ENCODE data around the gene GOLGA8A.
"Not testable (repeated sequence)": the region's sequence is repeated elsewhere in the genome, so short reads cannot be mapped to it uniquely, and the experiment has no call there.

GOLGA8A gene

GRCh38 chr15:34437687-34438086, at the start of gene GOLGA8A:
GOLGA8A (minus strand) TSS chr15:34437808; CDS start chr15:34389691, 48,117 bp downstream.
- peak; percentile 65 for DNase-seq

GRCh38 chr15:34483644-34484043, 46.0 kb upstream of the GOLGA8A start:
- no peak for DNase-seq

DNA sequence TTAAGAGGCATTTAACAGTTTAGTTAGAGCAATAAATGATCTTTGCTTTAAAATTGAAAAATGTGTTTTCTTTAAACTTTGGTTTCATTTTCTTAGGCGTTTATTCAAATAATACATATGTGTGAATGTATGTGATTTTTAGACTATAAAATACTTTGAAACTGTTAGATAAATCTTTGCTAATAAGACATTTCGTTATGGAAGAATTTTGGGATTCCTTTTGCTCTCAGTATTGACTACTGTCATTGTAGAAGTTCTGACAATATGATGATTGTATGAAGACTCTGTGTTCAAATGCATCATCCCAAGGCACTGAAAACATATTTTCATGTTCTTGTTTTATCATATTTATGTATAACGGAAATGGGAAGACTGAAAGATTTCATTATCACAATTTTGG, 43.8 kb upstream of the GOLGA8A start:
- no peak for DNase-seq

DNA sequence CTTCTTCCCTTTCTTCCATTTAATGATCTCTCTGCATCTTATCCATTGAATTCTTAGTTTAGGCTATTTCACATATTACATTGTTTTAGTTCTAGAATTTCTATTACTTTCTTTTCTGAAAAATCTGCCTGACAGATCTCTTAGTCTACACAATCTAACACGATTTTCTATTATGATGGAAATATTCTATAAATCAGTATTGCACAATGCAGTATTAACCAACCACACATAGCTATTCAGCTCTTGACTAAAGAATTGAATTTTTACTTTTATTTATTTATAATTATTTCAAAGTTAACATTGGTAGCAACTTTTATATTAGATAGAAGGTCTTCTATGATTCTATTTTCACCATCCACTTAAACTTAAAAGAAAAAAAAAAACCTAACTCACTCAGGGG, 36.2 kb upstream of the GOLGA8A start:
- no peak for DNase-seq

GRCh38 chr15:34472947-34473346, 35.3 kb upstream of the GOLGA8A start:
- DNase-seq, result no peak

GRCh38 chr15:34470892-34471291, 33.3 kb upstream of the GOLGA8A start:
- no peak for DNase-seq

- no peak for DNase-seq
Measured at GRCh38 chr15:34470091-34470490, 32.5 kb upstream of the GOLGA8A start.

DNA sequence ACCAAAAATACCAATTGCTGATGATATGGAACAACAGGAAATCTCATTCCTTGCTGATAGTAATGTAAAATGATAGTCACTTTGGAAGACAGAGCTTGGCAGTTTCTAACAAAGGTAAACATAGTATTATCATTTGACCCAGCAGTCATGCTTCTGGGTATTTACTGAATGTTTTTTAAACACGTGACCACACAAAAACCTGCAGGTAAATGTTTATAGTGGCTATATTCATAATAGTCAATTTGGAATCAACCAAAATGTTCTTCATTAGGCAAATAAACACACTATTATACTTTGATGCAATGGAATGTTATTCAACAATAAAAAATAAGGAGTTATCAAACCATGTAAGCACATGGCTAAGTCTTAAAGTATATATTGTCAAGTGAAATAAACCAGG, 24.1 kb upstream of the GOLGA8A start:
- DNase-seq, result no peak

- no peak for DNase-seq
Measured at GRCh38 chr15:34460451-34460850, 22.8 kb upstream of the GOLGA8A start.

DNA sequence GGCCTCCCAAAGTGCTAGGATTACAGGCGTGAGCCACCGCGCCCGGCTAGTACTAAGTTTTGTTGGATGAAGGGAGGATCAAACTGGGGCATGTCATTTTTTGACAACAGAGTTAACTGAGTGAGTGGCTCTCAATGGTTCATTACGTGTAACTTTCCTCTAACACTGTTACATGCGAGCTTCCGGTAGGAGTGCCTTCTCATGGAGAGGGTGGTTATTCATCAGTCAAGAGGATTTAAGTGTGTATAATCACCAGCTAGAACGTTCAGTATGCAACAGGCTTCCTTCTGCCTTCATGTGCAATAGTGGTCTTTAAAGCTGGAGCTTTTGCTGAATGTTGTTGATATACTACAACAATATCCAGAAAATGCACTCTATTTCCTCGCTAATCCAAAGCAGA, 19.1 kb upstream of the GOLGA8A start:
- DNase-seq, result no peak

DNA sequence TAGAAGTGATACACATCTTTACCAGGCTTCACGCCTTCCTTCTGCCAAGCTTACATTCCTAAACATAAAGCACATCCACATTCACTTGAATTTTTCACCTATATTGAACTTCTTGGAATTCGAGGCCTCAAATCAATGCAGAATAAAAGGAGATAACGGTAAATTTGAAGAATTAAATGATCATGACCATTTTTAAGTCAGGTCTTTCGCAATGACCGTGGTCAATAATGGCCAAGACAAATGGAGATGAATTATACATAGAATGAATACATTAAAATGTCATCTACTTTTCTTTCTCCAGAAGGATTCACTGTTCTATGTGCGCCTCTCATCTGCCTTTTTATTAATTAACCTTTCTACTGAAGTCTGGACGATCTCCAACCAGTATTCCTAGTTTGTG, 5.3 kb upstream of the GOLGA8A start:
- no peak for DNase-seq

DNA sequence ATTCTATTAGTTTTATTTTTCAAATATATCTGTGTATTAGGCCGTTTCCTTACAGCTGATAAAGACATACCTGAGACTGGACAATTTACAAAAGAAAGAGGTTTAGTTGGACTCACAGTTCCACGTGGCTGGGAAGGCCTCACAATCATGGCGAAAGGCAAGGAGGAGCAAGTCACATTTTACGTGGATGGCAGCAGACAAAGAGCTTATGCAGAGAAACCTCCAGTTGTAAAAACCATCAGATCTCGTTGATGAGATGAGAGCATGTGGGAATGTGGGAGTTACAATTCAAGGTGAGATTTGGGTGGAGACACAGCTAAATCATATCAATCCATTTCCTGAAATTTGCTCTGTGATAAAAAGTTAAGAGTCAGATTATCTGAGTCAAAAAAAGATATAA, 2.3 kb upstream of the GOLGA8A start:
- no peak for DNase-seq

DNA sequence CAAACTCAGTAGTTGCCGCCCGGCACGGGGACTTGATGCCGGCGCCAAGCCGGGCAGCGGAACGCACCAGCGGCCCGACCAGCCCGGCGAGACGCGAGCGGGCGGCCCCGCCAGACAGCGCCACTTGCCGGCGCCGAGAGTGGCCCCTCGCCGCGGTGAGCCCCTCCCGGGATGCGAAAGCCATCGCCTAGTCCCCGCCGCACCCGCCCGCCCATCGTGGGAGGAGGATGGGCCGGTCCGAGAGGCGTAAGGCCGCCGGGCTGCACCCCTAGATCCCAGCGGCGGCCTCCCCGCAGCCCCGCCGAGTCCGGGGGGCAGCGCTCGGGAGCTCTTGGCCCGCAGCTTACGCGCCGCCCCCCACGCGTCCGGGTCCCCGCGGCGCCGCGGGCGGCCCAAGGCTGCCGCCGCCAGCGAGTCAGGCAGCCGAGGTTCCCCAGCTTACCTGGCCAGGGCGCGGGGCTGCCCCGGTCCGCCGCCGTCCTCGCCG, 609 bp downstream of the GOLGA8A start:
- no peak for DNase-seq

DNA sequence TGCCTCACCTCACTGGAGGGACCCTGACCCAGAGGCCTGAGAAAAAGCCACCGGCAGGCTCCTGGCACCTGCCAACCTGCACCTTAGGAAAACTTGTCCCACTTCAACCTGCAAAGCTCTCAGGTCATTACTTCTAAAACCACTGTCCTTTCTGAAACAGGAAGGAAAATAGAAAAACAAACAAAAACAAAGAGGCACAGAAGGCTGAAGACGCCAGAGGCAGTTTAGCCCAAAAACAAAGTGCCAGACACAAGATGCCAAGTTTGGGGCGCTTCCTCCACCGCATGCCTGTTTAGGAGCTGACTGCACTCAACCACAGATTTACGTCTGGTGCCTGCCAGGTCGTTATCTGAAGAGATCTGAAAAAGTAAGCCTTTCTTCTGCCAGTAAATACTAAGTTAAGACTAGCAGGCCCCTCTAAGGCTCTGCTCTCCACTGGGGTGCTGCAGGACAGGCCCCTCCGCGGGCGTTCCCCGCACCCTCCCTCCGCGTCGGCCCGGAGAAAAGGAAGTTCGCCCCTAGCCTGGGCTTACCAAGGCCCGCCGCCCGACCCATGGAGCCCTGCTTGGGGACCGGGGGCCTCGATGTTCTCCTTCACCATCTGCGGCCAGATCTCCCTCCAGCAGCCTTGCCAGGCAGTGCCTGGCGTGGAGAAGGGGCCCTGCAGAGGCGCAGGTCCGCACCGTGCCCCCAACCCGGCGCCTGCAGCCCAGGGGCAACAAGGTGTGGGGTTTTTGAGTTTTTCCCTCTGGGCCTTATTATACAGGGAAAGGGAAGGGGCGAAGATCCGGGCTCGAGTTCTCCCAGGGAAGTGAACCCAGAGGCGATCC, 1.3 kb downstream of the GOLGA8A start:
- DNase-seq, result no peak

- no peak for DNase-seq
Measured at GRCh38 chr15:34435658-34436057, 1.9 kb downstream of the GOLGA8A start.

- DNase-seq, result no peak
Measured at GRCh38 chr15:34434627-34435305, 2.8 kb downstream of the GOLGA8A start.

DNA sequence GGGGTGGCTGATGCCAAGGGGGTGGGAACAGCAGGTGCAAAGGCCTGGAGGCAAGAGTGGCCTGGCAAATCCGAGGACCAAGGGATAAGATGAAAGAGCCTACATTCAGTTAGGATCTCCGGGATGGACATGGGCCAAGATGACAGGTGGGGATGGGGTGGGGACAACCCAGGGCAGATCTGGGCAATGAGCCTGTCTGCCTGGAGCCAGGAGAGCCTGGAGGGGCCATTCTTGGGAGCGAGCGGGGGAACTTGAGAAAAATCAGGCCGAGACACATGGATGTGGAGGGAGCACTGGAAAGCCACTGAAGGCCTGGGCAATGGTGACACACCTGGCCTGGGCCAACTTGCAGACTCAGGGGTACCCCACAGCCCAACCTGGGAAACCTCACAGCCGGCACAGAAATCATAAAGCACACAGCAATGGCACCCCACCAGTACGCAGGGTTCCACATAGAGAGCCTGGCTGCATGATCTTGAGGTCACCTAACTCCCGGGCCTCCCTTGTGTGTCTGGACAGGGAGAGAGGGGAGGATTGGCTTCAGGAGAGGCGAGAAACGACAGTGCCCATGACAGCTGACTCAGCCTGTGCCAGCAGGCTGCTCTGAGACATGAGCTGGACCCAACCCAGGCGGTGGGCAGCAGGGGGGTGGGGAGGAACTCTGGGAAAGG, 3.5 kb downstream of the GOLGA8A start:
- DNase-seq, result not testable (repeated sequence)

DNA sequence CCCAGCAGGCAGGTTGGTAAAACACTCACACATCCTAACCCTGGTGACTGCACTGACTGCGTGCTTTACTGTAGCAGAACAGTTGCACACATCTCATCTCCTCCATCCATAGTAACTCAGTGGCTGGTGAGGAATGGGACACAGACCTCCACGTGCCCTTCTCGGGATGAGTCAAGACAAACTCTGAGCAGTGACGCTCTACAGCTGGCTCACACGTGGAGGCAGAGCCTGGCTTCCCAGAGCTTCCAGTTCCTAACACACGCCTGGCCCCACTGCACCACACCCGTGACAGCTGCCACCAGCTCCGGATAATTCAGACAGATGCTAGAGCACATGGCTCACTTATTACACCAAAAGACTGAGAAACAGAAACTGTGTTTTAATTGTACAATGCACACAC, 7.0 kb downstream of the GOLGA8A start:
- not testable (repeated sequence) for DNase-seq

- not testable (repeated sequence) for DNase-seq
Measured at GRCh38 chr15:34423425-34424090, 14.1 kb downstream of the GOLGA8A start.

- not testable (repeated sequence) for DNase-seq
Measured at GRCh38 chr15:34420953-34421352, 16.7 kb downstream of the GOLGA8A start.

- DNase-seq, result not testable (repeated sequence)
Measured at GRCh38 chr15:34418435-34418834, 19.2 kb downstream of the GOLGA8A start.

DNA sequence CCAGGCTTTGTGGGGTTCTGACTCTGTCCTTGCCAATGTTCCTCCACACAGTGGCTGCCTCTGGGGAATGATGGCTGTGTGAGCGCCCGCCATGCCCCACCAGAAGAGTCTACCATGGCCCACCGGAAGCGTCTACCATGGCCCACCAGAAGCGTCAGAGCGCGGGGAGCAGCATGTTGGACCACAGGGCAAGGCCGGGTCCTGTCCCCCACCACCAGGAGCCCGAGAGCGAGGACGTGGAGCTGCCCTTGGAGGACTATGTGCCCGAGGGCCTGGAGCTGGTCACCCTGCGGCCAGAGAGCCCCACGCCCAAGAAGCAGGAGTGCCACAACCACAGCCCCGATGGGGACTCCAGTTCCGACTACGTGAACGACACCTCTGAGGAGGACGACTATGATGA, 28.1 kb downstream of the GOLGA8A start:
- not testable (repeated sequence) for DNase-seq

GRCh38 chr15:34408973-34409372, 28.6 kb downstream of the GOLGA8A start:
- DNase-seq, result not testable (repeated sequence)

Measured in NCI-H446 treated with DMSO at 0.1 percent for 48 hours (cell line).